ENCODE data around the gene ANKFY1. TPM values are rescaled to one million over a fixed set of nuclear protein-coding genes. Genes with fewer than 3 reads are reported as not detected.

Gene ANKFY1
- total and polyA plus RNA-seq, 2 donors (not counting 3 experiments of a cell fraction or from before 2014, with no cell fraction given) = 30.6 to 51.1 TPM

- H3K79me2 ChIP-seq (ENCODE audit: control insufficient read depth, insufficient read depth, low read length) = no peaks in the 10 kb centered on the region
- H3K4me1 ChIP-seq (ENCODE audit: control insufficient read depth, extremely low read depth, insufficient read depth, low read length) = no peaks in the 10 kb centered on the region
- BruUV-seq (replicated peaks) = no TSS peak
- H4K20me1 ChIP-seq (replicated peaks; ENCODE audit: control insufficient read depth, extremely low read depth, insufficient read depth, low read length) = no peaks in the 10 kb centered on the region
- H3K9me3 ChIP-seq (replicated peaks; ENCODE audit: control insufficient read depth, insufficient read depth, low read length) = no peaks in the 10 kb centered on the region
- TF ChIP-seq FOS (IDR thresholded peaks at IDR 0.05; ENCODE audit: borderline replicate concordance, insufficient read depth, low read length) (no peak), CTCF (IDR thresholded peaks at IDR 0.05; ENCODE audit: extremely low read depth in 1 of 2, insufficient read depth in 1 of 2, low read depth in 1 of 2, low read length in 2 of 2) (no peak), POLR2A (IDR thresholded peaks at IDR 0.05; ENCODE audit: low read depth, low read length) (no peak), GATA2 (IDR thresholded peaks at IDR 0.05; ENCODE audit: insufficient read depth, insufficient read length, low read depth, low read length) (no peak)
- ChIA-PET CTCF (interaction anchor here (1.1 kb wide), 1 partner anchor 237 kb away, joined by 4 read pairs; no protein-coding TSS in a partner anchor), POLR2A (no interaction called here)
- H3K4me2 ChIP-seq (ENCODE audit: insufficient read depth, low read length) = no peak overlapping the region
- no peaks in the 10 kb centered on the region for H3K27me3 ChIP-seq (ENCODE audit: control insufficient read depth in 2 of 2, insufficient read depth in 2 of 2, low read length in 2 of 2)
- H3K36me3 ChIP-seq (ENCODE audit: control insufficient read depth in 2 of 2, extremely low read depth in 1 of 2, insufficient read depth in 2 of 2, low read length in 2 of 2) = peaks cover 11 to 59% of the 10 kb centered on the region in 2 experiments
- DNase-seq (ENCODE audit: low read depth, low spot score) (no peak), FAIRE-seq (no peak)
- H2AFZ ChIP-seq (ENCODE audit: low read depth, low read length) = no peak overlapping the region
- H3K4me3 ChIP-seq (replicated peaks in 1 of 3; ENCODE audit: insufficient read depth in 1 of 3, low read depth in 1 of 3, low read length in 3 of 3) = no peak overlapping the region
- no peak overlapping the region for H3K27ac ChIP-seq (ENCODE audit: insufficient read depth, low read depth, low read length)
- intact Hi-C loops (cut with micrococcal nuclease) (no loop called here), dilution Hi-C loops (cut with MboI; ENCODE audit: extremely low pct_ligation_motif_present, low sequenced_read_pairs) (no loop called here)
- H3K9ac ChIP-seq (replicated peaks; ENCODE audit: extremely low read depth, insufficient read depth, low read length) = no peak overlapping the region
- no peaks in the 10 kb centered on the region for H3K9me1 ChIP-seq (replicated peaks; ENCODE audit: control insufficient read depth, extremely low read depth, insufficient read depth, low read length)
Observed at GRCh38 chr17:4175921-4176807, 87.6 kb downstream of the ANKFY1 start.

GRCh38 chr17:4174556-4174955 is 89.2 kb downstream of the ANKFY1 start:
- ChIA-PET CTCF (no interaction called here), POLR2A (no interaction called here)
- no peaks in the 10 kb centered on the region for H3K79me2 ChIP-seq (ENCODE audit: control insufficient read depth, insufficient read depth, low read length)
- DNase-seq (ENCODE audit: low read depth, low spot score) = no peak
- no peaks in the 10 kb centered on the region for H3K4me1 ChIP-seq (ENCODE audit: control insufficient read depth, extremely low read depth, insufficient read depth, low read length)
- peaks cover 16 to 66% of the 10 kb centered on the region in 2 experiments for H3K36me3 ChIP-seq (ENCODE audit: control insufficient read depth in 2 of 2, extremely low read depth in 1 of 2, insufficient read depth in 2 of 2, low read length in 2 of 2)
- no peaks in the 10 kb centered on the region for H3K27me3 ChIP-seq (ENCODE audit: control insufficient read depth in 2 of 2, insufficient read depth in 2 of 2, low read length in 2 of 2)
- FAIRE-seq = no peak
- no peak overlapping the region for H2AFZ ChIP-seq (ENCODE audit: low read depth, low read length)
- intact Hi-C loops (cut with micrococcal nuclease) (no loop called here), dilution Hi-C loops (cut with MboI; ENCODE audit: extremely low pct_ligation_motif_present, low sequenced_read_pairs) (no loop called here)
- H3K4me3 ChIP-seq (replicated peaks in 1 of 3; ENCODE audit: insufficient read depth in 1 of 3, low read depth in 1 of 3, low read length in 3 of 3) = no peak overlapping the region
- no peaks in the 10 kb centered on the region for H4K20me1 ChIP-seq (replicated peaks; ENCODE audit: control insufficient read depth, extremely low read depth, insufficient read depth, low read length)
- no peak overlapping the region for H3K9ac ChIP-seq (replicated peaks; ENCODE audit: extremely low read depth, insufficient read depth, low read length)
- TF ChIP-seq CTCF (IDR thresholded peaks at IDR 0.05; ENCODE audit: extremely low read depth in 1 of 2, insufficient read depth in 1 of 2, low read depth in 1 of 2, low read length in 2 of 2) = no peak
- no peak overlapping the region for H3K4me2 ChIP-seq (ENCODE audit: insufficient read depth, low read length)
- no peak overlapping the region for H3K27ac ChIP-seq (ENCODE audit: insufficient read depth, low read depth, low read length)
- H3K9me1 ChIP-seq (replicated peaks; ENCODE audit: control insufficient read depth, extremely low read depth, insufficient read depth, low read length) = no peaks in the 10 kb centered on the region
- BruUV-seq (replicated peaks) = no TSS peak
- no peaks in the 10 kb centered on the region for H3K9me3 ChIP-seq (replicated peaks; ENCODE audit: control insufficient read depth, insufficient read depth, low read length)

Measured in endothelial cell of umbilical vein (primary cell).